Right ventricle myocardium superior (tissue), 1 donor: ENCODE results near the gene KRTAP10-11. TPM values are rescaled to one million over a fixed set of nuclear protein-coding genes. Genes with fewer than 3 reads are reported as not detected.
"Not testable (repeated sequence)": the region's sequence is repeated elsewhere in the genome, so short reads cannot be mapped to it uniquely, and the experiment has no call there.

Source experiments
- ATAC-seq: fragments of 200-7000 bp; cut with Tn5 transposase; one replicate; pipeline ENCODE4 v1.9.1; 2020; ENCODE audit warnings: mild to moderate bottlenecking; ENCODE audit not compliant: poor library complexity
- DNase-seq: peaks from one replicate; pipeline ENCODE4 v3.0.0-alpha.2; 2020
- intact Hi-C: fragments of 100-400 bp; cut with DNase I; formaldehyde crosslinking; loops from one replicate; pipeline ENCODE4 v1.11.2; 2022
- total RNA-seq: library from RNA; stranded (reverse); fragmentation: NEBNext Ultra II Directional; extraction: Animal tissue kit (Norgen Biotek cat#: 25700); gene quantifications from one replicate; pipeline ENCODE4 v1.2.1, GENCODE V29; 2021
- donor health status: DM: no; HTN: yes; CAD: no; lungs with severe emphysema.

Gene KRTAP10-11
- total RNA-seq, 1 donor from 2014 or later: not detected

- ATAC-seq (no peak), DNase-seq (no peak)
- intact Hi-C loops: no loop called here
These were observed 8.5 kb downstream of the KRTAP10-11 start, which contains the start of gene KRTAP12-4 for GRCh38 chr21:44654576-44655175. Gene KRTAP12-4, minus strand, starts transcription at chr21:44654659. Its CDS starts 45 bp downstream, at chr21:44654614.

DNA sequence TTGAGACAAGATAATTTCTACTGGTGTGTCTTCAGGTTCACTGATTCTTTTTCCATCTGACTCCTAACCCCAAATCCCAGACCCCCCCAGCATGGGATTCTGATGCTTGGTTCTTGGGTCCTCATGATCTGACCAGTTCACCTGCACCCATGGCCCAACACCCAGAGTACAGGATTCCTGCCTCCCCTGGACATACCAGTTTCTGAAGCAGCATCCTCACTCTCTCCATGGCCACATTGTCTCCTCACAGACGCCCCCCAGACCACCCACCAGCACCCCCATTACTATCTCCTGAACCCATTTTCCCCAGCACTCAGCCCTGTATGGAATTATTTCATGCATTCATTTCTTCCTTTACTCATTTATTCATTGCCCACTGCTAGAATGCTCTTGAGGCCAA is 10.7 kb downstream of the KRTAP10-11 start:
- no peak for ATAC-seq
- intact Hi-C loops: no loop called here

GRCh38 chr21:44657635-44658540 is 11.7 kb downstream of the KRTAP10-11 start, which contains the start of gene KRTAP12-3:
Gene KRTAP12-3, plus strand, starts transcription at chr21:44657932. Its CDS starts 48 bp downstream, at chr21:44657980.
- ATAC-seq (no peak), DNase-seq (no peak)
- intact Hi-C loops: no loop called here

More for the DNA sequence above, 10.7 kb downstream of the KRTAP10-11 start:
- DNase-seq: no peak

DNA sequence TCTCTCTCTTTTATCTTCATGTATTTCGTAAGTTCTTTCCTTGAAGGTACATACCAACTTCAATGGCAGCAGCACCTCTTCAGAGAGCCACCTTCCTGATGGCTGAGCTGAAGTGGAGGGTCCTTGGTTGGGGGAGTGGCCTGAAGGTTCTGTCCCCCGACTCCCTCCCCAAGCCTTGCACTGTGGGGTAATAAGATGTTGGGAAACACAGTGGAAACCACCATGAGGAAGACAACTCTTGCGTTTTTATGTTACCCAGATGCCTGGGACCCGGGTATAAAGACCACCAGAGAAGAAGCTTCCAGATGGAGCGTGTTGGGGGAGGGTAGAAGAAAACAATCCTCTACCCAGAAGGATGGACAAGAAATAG is 12.3 kb downstream of the KRTAP10-11 start:
- ATAC-seq (no peak), DNase-seq (no peak)
- intact Hi-C loops: no loop called here

GRCh38 chr21:44658913-44659595 is 12.8 kb downstream of the KRTAP10-11 start:
- no peak for ATAC-seq
- intact Hi-C loops: no loop called here

DNA sequence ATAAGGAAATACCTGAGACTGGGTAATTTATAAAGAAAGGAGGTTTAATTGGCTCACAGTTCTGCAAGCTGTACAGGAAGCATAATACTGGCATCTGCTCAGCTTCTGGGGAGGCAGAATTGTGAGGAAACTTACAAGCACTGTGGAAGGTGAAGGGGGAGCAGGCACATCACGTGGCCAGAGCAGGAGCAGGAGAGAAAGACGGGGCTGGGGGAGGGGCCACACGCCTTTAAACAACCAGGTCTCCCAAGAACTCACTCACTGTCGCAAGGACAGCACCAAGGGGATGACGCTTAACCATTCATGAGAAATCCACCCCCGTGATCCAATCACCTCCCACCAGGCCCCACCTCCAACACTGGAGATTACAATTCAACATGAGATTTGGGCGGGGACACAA is 15.4 kb downstream of the KRTAP10-11 start:
- ATAC-seq, intact Hi-C loops, DNase-seq: not testable (repeated sequence)

More at GRCh38 chr21:44658913-44659595, 12.8 kb downstream of the KRTAP10-11 start:
- DNase-seq: no peak

- intact Hi-C loops: no loop called here
- no peak for ATAC-seq
- no peak for DNase-seq
These were observed 18.5 kb downstream of the KRTAP10-11 start for GRCh38 chr21:44664691-44665090.

DNA sequence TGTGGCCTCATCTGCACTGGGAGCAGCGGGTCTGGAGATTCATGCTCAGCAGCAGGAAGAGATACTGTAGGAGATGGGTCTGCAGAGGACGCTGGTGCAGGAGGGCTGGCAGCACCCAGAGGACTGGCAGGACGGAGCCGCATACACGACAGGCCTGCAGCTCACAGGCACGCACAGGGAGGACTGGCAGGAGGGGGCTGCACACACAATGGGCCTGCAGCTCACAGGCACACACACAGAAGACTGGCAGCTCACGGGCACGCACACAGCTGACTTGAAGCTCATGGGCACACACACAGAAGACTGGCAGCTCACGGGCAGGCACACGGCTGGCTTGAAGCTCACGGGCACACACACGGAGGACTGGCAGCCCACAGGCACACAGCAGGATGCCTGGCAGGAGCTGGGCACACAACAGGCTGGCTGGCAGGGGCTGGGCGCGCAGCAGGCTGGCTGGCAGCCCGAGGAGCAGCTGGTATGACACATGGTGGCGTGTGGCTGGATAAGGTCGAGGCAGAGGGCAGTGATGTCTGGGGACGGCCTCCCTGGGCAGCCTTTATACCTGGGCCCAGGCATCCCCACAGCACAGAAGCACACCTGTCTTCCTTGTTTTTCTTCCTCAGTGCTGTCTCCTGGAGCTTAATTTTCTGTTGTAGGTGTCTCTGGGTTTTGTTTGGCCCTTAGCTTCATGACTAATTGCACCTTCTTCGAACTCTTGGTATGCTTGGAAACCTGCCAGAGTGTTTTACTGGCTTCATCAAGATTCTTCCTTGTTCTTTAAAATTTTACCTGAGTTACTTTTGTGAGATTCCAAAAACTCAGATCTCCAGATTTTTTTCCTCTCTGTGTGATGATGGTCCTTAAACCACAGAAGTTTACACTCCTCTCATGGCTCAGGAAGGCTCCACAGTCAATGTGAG is 20.4 kb downstream of the KRTAP10-11 start, which contains the start of gene KRTAP12-2:
TSS of gene KRTAP12-2 (minus strand) at position 527 of the 920 bp plus-strand sequence. CDS start at position 486, 41 bp downstream.
- peak; percentile 86 for ATAC-seq
- intact Hi-C loops: no loop called here
- DNase-seq: peak; percentile 56

DNA sequence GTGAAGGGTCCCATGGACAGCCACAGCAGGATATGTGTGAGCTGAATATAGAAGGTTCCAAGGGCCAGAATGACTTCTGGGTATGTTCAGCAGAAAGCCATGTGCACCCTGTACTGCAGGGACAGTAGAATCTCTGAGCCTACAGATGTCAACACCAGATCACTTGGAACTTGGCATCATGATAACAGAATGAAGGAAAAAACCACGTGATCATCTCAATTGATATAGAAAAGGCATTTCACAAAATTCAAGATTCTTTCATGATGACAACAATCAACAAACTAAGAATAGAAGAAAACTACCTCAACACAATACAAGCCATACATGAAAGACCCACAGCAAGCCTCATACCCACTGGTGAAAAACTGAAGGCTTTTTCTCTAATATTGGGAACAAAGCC is 21.4 kb downstream of the KRTAP10-11 start:
- DNase-seq (no peak), ATAC-seq (no peak)
- intact Hi-C loops: no loop called here

DNA sequence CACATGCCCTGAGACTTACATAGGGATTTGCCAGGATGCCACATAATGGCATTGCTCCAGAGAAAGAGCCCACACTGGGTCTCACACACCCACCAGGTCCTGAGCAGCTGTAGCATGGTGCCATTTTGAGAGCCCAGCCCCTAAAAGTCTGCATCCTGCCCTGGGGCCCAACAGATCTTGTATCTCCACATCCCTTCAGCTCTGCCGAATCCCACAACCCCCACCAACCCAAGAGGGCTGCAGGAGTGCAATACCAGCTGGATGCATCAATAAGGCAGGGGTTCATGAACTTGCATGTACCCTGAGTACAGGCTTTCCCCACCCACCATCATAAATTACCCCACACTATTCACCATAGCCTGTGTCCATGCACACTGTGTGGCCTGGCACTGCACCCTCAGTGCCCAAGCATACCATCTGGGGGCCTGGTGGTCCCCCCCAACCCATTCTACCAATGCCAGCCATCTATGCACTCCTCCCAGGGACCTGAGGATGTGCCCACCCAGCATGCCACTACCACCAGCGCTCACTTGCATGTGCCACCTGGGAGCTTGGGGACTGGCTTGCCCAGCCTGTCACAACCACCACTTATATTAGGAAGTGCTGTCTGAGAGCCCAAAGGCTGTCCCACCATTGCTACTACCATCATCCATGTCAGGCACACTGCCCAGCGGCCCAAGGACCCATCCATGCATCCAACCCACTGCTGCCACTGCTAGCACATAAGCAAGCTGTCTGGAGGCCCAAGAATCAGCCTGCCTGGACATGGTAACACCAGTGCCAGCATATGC is 24.6 kb downstream of the KRTAP10-11 start:
- no peak for DNase-seq
- intact Hi-C loops: no loop called here

GRCh38 chr21:44671911-44672310 is 25.7 kb downstream of the KRTAP10-11 start:
- DNase-seq: no peak
- intact Hi-C loops: no loop called here
- no peak for ATAC-seq

More for the DNA sequence above, 24.6 kb downstream of the KRTAP10-11 start:
- ATAC-seq: no peak

DNA sequence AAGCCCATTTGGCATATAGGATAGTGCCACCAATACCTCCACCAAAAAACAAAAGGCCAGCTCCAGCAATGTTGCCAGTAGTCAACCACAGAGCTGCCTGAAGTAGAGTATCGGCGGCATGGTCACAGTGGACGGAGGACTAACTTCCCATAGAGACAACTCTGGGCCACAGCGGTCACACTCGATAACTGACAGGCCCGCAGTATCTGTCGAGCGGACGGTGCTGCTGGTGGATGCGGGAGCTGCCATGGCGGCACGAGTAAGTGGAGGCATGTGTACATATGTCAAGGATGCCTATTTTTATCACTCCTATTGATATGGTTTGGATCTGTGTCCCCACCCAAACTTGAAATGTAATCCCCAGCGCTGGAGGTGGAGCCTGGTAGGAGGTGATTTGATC is 31.7 kb downstream of the KRTAP10-11 start:
- intact Hi-C loops: no loop called here
- no peak for ATAC-seq
- DNase-seq: no peak

DNA sequence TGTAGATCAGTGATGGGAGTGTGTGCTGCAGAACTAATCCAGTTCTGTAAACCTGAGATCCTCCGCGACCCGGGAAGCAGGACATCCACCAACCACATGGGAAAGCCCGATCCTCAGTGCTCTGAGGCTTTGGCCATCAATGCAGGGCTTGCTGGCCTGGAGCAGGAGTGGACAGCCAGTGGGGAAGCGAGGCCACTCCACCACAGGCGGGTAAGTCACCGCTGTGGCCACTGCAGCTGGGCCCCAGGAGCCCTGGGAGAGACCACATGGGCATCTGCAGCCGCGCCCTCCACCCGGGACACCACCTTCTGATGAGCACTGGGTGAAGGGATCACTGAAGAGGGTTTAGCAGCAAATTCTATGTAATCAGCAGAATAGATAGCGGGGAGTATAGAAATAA is 34.9 kb downstream of the KRTAP10-11 start:
- intact Hi-C loops: no loop called here

GRCh38 chr21:44681861-44682579 is 35.8 kb downstream of the KRTAP10-11 start, which contains the start of gene KRTAP12-1:
Gene KRTAP12-1, minus strand, starts transcription at chr21:44682163. Its CDS starts 40 bp downstream, at chr21:44682123.
- DNase-seq (no peak), ATAC-seq (no peak)
- intact Hi-C loops: no loop called here

More for the DNA sequence above, 34.9 kb downstream of the KRTAP10-11 start:
- ATAC-seq: no peak
- no peak for DNase-seq

GRCh38 chr21:44682580-44683151 is 36.5 kb downstream of the KRTAP10-11 start:
- ATAC-seq: no peak
- intact Hi-C loops: no loop called here
- no peak for DNase-seq

- DNase-seq: no peak
- ATAC-seq: no peak
- intact Hi-C loops: no loop called here
These were observed 37.9 kb downstream of the KRTAP10-11 start for GRCh38 chr21:44684077-44684476.
